DMS 273 treated with DMSO at 0.1 percent for 48 hours (cell line): ENCODE data around the gene SHLD2.
"Not testable (repeated sequence)": the region's sequence is repeated elsewhere in the genome, so short reads cannot be mapped to it uniquely, and the experiment has no call there.

Source experiments
- DNase-seq: peaks from one replicate; lab custom pipeline; 2025; lab: John Stamatoyannopoulos, UW

Gene SHLD2

DNA sequence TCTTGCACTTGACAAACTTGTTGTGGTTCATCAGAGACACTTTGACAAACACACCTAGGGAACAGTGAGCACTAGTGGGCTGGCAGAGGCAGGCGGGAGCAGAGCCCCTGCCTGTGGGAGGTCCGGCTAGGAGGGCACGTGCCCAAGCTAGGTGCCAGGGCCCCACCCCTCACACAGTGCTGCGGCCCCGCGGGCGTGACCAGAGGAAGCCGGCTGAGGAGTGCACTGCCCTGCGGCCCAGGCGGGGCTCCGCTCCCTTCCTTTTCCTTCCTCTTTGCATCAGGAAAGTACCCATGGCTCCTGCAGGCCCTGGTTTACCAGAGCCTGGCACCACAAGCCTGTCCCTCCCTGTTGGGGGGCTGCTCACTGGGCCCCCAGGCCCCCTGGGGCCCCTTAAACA, 121.1 kb downstream of the SHLD2 start:
- DNase-seq = not testable (repeated sequence)

DNA sequence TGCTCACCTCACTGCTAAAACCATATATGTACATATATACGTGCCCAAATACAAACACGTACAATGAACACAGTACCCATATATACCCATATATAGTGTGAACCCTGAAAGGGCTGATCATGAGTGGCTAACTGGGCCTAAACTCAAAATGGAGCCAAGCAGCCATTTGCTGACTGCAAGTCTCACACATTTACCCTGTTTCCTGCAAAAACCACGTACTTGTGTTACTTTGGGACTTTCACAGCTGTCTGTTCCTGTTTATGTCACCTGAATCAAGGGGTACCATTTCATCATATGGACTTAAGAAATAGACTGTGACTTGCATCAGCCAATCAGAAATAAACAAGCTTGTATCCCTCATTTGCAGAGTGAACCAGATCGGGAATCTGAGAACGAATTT, 124.4 kb downstream of the SHLD2 start:
- DNase-seq = not testable (repeated sequence)

DNA sequence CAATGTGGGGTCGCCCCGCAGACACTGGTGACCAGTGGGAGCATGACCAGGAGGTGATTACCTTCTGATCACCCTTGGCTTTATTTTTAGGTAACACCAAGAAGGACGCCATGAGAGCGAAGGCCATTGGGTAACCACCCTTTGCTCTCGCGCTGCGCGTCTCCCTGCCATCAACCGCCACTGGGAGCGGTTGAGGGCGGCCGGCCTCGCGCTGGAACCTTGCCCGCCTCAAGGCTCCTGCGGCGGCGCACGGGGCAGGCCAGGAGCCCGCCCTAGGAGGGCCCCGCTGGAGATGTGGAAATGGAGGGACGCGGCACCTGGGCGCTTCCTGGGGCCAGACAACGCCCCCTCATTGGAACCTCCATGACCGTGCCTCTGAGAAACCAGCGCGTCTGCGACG, 127.8 kb downstream of the SHLD2 start:
- DNase-seq = not testable (repeated sequence)

DNA sequence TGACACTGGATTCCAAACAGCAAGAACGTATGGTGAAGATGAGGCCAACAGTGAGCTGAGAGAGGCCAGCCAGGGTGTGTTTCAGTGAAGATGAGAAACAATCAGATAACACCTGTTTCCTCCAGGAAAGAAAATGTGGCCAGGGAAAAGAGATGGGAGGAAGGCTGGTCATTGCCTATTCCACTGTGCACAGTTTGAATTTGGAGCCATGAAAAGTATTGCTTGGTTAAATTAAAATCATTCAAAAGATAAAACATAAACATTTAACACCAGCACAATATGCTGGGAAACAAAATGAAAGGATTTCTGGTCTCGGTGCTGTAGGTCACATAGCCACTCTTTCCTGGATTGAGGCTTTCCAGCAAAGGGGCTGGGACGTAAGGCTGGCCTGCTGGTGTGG, 130.1 kb downstream of the SHLD2 start, which contains the start of gene NUTM2A:
NUTM2A (plus strand) TSS at position 301 of the 400 bp plus-strand sequence. CDS start 383 bp downstream, outside the sequence.
- DNase-seq = not testable (repeated sequence)

DNA sequence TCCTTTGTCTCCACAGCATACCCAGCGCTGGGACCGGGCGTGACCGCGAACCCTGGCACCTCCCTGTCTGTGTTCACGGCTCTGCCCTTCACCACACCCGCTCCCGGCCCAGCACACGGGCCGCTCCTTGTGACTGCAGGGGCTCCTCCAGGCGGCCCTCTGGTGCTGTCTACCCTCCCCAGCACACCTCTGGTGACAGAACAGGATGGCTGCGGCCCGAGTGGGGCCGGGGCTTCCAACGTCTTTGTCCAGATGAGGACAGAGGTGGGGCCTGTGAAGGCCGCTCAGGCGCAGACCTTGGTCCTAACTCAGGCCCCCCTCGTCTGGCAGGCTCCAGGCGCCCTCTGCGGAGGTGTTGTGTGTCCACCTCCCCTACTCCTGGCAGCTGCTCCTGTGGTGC, 133.2 kb downstream of the SHLD2 start:
- DNase-seq = not testable (repeated sequence)

DNA sequence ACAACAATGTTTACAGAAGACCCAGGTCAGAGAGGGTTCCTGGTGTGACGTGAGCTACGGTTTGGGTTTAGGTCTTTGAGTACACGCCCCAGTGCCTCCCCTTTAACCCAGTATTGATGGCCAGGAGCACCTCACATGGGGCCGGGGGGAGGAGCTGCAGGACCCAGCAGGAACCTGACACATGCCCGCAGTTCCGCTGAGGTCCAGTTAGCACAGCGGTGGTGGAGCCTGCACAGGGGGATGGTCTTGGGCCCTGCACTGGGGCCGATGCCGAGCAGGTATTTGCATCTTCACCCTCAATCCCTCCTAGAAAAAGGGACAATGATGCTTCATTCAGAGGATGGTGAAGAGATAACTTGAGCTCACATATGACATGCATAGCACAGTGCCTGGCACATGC, 134.2 kb downstream of the SHLD2 start:
- not testable (repeated sequence) for DNase-seq

DNA sequence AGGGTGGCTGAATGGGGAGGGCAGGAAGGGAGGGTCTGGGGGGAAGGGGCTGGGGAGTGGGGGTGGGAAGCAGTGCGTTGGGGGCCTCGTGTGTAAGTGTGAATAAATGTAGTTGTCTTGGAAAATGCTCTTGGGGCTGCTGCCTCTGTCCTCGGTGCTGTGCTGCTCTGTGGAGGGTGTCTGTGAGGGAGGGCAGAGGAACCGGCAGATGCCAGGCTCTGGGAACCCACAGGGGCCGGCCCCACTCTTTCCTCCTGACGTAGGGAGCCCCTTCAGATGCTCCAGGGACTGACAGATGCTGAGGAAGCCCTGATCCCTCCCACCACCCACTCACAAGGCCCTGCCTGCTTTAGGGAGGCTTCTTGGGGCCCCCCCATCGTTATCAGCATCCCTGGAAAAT, 139.8 kb downstream of the SHLD2 start:
- DNase-seq = not testable (repeated sequence)

DNA sequence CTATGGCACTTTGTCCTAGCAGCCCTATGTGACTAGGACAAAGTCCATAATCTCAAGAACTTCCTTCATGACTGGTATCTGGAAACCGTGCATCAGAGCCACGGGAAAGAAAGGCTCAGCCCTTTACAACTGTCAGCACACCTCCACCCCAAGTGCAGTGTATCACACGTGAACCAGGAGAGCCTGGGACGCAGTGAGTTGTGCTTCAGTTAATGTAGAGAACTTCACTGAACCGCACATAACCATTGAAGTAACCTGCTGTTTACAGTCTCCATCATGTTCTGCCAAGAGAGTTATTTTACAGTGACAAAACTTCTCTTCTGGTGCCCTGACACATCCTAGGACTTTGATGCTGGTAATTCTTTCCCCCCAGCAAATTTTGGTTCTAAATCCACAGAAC, 142.2 kb downstream of the SHLD2 start:
- not testable (repeated sequence) for DNase-seq

DNA sequence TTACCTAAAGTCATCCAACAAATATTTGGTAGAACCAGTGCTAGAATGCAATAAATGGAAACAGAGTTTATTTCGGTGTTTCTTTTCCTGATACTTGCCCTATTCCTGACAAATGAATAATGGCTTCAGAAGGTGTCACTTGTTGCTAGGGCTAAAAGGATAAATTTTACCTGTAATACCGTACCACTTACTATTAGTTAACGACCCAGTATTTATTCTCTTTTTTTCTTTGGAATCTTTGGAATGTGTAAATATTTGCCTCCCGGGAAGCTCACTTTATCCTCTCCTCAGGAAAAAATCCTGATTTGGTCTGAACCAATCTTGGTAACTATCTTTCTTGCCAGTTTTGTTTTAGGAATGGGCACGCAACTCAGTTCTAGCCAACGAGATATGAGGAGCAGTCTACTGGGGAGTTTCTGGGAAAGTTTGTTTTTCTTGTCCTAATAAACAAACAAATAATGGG, 144.4 kb downstream of the SHLD2 start:
- DNase-seq = not testable (repeated sequence)
